H1 (cell line): Measurements from ENCODE around the gene SLC37A2. TPM values are rescaled to one million over a fixed set of nuclear protein-coding genes. Genes with fewer than 3 reads are reported as not detected.

Experiments
- CTCF ChIA-PET: fragments of 300-600 bp; sonication (Branson Sonifier 250); formaldehyde crosslinking; loops from one replicate; lab custom pipeline; 2021; ENCODE audit not compliant: partially characterized antibody; lab: Charles Lee
- POLR2A ChIA-PET: fragments of 300-600 bp; sonication (Branson Sonifier 250); formaldehyde crosslinking; loops from one replicate; lab custom pipeline; 2021; ENCODE audit warnings: inconsistent platforms; ENCODE audit not compliant: partially characterized antibody; lab: Charles Lee
- DNase-seq, 2 experiments: peaks; one replicate each; pipeline versions ENCODE4 v3.0.0 to v3.0.0-alpha.2; 2010 to 2022; ENCODE audit warnings: low spot score in 2 of 2, low read depth in 1 of 2, mixed read lengths in 1 of 2
- FAIRE-seq: peaks from 2 replicates; lab custom pipeline; 2011; peaks lifted over from hg19 to GRCh38; lab: Jason Lieb, UNC
- H2AFZ ChIP-seq: 2 replicates; pipeline ENCODE4 v1.8.1; 2012; ENCODE audit warnings: low read length, inconsistent platforms
- H2AK5ac ChIP-seq: 2 replicates; pipeline ENCODE4 v1.6.1; 2013; ENCODE audit warnings: low read depth, low read length
- H2BK120ac ChIP-seq: replicated peaks from 2 replicates; pipeline ENCODE3; 2013; ENCODE audit warnings: low read depth, low read length, inconsistent platforms
- H2BK12ac ChIP-seq: 2 replicates; pipeline ENCODE4 v1.6.1; 2013; ENCODE audit warnings: low read depth, low read length
- H2BK15ac ChIP-seq: 2 replicates; pipeline ENCODE4 v1.6.1; 2013; ENCODE audit warnings: low read length
- H2BK20ac ChIP-seq: 2 replicates; pipeline ENCODE4 v1.6.1; 2013; ENCODE audit warnings: low read length
- H2BK5ac ChIP-seq: 2 replicates; pipeline ENCODE4 v1.6.1; 2013; ENCODE audit warnings: low read depth, low read length
- H3K14ac ChIP-seq: 2 replicates; pipeline ENCODE4 v1.6.1; 2013; ENCODE audit warnings: inconsistent platforms; ENCODE audit not compliant: insufficient read length
- H3K18ac ChIP-seq: 2 replicates; pipeline ENCODE4 v1.6.1; 2013; ENCODE audit warnings: low read length; ENCODE audit errors: extremely low read depth
- H3K23ac ChIP-seq: 2 replicates; pipeline ENCODE4 v1.6.1; 2013; ENCODE audit warnings: inconsistent platforms; ENCODE audit not compliant: insufficient read length
- H3K23me2 ChIP-seq: 2 replicates; pipeline ENCODE4 v1.6.1; 2013; ENCODE audit warnings: low read depth, low read length
- H3K27ac ChIP-seq: 2 replicates; pipeline ENCODE4 v1.6.1; 2011; ENCODE audit warnings: low read depth, low read length, inconsistent platforms
- H3K27me3 ChIP-seq, 4 experiments: replicated peaks in 1 of 4; 1 replicate in 1 of 4; 2 replicates in 3 of 4; pipeline versions ENCODE4 v1.6.1 to v1.8.1; 2011 to 2013; ENCODE audit warnings: low read length in 3 of 4, mild to moderate bottlenecking in 3 of 4, inconsistent platforms in 2 of 4, mixed read lengths in 2 of 4, moderate library complexity in 1 of 4; ENCODE audit not compliant: control insufficient read depth in 3 of 4, insufficient read depth in 3 of 4; ENCODE audit errors: extremely low read depth in 1 of 4
- H3K36me3 ChIP-seq, 4 experiments: 2 replicates each; pipeline versions ENCODE4 v1.6.1 to v1.8.1; 2011 to 2013; ENCODE audit warnings: mild to moderate bottlenecking in 4 of 4, low read length in 3 of 4, moderate library complexity in 2 of 4, control low read depth in 1 of 4, inconsistent platforms in 1 of 4; ENCODE audit not compliant: insufficient read depth in 4 of 4, control insufficient read depth in 2 of 4
- H3K4ac ChIP-seq: replicated peaks from 2 replicates; pipeline ENCODE3; 2013; ENCODE audit warnings: low read length, low read depth, mixed read lengths, inconsistent platforms; ENCODE audit not compliant: insufficient read length
- H3K4me1 ChIP-seq, 4 experiments: replicated peaks in 1 of 4; 1 replicate in 1 of 4; 2 replicates in 3 of 4; pipeline versions ENCODE4 v1.6.1 to v1.8.1; 2011 to 2013; ENCODE audit warnings: low read length in 3 of 4, inconsistent platforms in 2 of 4, mixed read lengths in 1 of 4; ENCODE audit not compliant: insufficient read depth in 4 of 4, control insufficient read depth in 3 of 4
- H3K4me2 ChIP-seq, 2 experiments: 2 replicates each; pipeline versions ENCODE4 v1.6.1 to v1.8.1; 2011 to 2013; ENCODE audit warnings: low read depth in 2 of 2, low read length in 2 of 2, control low read depth in 1 of 2, inconsistent platforms in 1 of 2, mild to moderate bottlenecking in 1 of 2; ENCODE audit not compliant: insufficient read depth in 1 of 2
- H3K4me3 ChIP-seq, 4 experiments: fragments of 200-600, 300-600 bp in 1 of 4; sonication (generic), shearing (Covaris generic), sonication (Bioruptor Twin) in 1 of 4; 2 replicates each; pipeline versions ENCODE4 v1.5.1 to v1.8.1; 2011 to 2016; ENCODE audit warnings: low read length in 4 of 4, low read depth in 3 of 4, control low read depth in 2 of 4, inconsistent platforms in 2 of 4, mild to moderate bottlenecking in 2 of 4, mixed read lengths in 1 of 4, moderate library complexity in 1 of 4; ENCODE audit not compliant: insufficient read depth in 2 of 4; ENCODE audit errors: extremely low read depth in 1 of 4
- H3K56ac ChIP-seq: replicated peaks from 2 replicates; pipeline ENCODE3; 2013; ENCODE audit warnings: low read depth, mild to moderate bottlenecking, mixed read lengths, low read length, inconsistent platforms; ENCODE audit not compliant: insufficient read length
- H3K79me1 ChIP-seq: 2 replicates; pipeline ENCODE4 v1.6.1; 2013; ENCODE audit warnings: low read depth, low read length, control low read depth
- H3K79me2 ChIP-seq, 2 experiments: 2 replicates each; pipeline versions ENCODE4 v1.6.1 to v1.8.1; 2012 to 2013; ENCODE audit warnings: low read length in 2 of 2, mild to moderate bottlenecking in 2 of 2, inconsistent platforms in 1 of 2; ENCODE audit not compliant: insufficient read depth in 2 of 2, control insufficient read depth in 1 of 2
- H3K9ac ChIP-seq, 4 experiments: replicated peaks in 1 of 4; 1 replicate in 1 of 4; 2 replicates in 3 of 4; pipeline versions ENCODE4 v1.6.1 to v1.8.1; 2011 to 2013; ENCODE audit warnings: low read depth in 3 of 4, low read length in 3 of 4, control low read depth in 2 of 4, mild to moderate bottlenecking in 2 of 4, moderate library complexity in 2 of 4, inconsistent platforms in 1 of 4; ENCODE audit errors: extremely low read depth in 1 of 4
- H3K9me3 ChIP-seq, 2 experiments: 2 replicates each; pipeline versions ENCODE4 v1.6.1 to v1.8.1; 2012 to 2013; ENCODE audit warnings: mild to moderate bottlenecking in 2 of 2, moderate library complexity in 2 of 2, control low read depth in 1 of 2, inconsistent platforms in 1 of 2, low read depth in 1 of 2, low read length in 1 of 2, mixed read lengths in 1 of 2; ENCODE audit not compliant: insufficient read depth in 2 of 2
- H4K20me1 ChIP-seq, 2 experiments: replicated peaks in 1 of 2; 2 replicates each; pipeline versions ENCODE3 to v1.8.1; 2011 to 2013; ENCODE audit warnings: inconsistent platforms in 2 of 2, low read length in 2 of 2, mild to moderate bottlenecking in 1 of 2; ENCODE audit not compliant: insufficient read depth in 2 of 2, control insufficient read depth in 1 of 2
- H4K5ac ChIP-seq: 2 replicates; pipeline ENCODE4 v1.6.1; 2013; ENCODE audit warnings: low read length, low read depth, mixed read lengths, inconsistent platforms; ENCODE audit not compliant: insufficient read length
- H4K8ac ChIP-seq: 2 replicates; pipeline ENCODE4 v1.8.0; 2013; ENCODE audit warnings: mild to moderate bottlenecking, moderate library complexity, low read length, inconsistent platforms; ENCODE audit not compliant: insufficient read depth; ENCODE audit errors: extremely low read depth
- H4K91ac ChIP-seq: replicated peaks from 2 replicates; pipeline ENCODE3; 2013; ENCODE audit warnings: low read length, mixed read lengths, inconsistent platforms; ENCODE audit not compliant: insufficient read length
- CBX5 ChIP-seq: fragments of 300-800, 300-1000 bp; sonication (generic); IDR thresholded peaks from 2 replicates; pipeline ENCODE4 v1.7.1; 2016; ENCODE audit warnings: antibody characterized with exemption, low read length, low read depth
- CHD1 ChIP-seq: IDR thresholded peaks from 2 replicates; pipeline ENCODE4 v1.6.1; 2012; ENCODE audit warnings: low read depth, low read length, improper control_type of control experiment
- EGR1 ChIP-seq: IDR thresholded peaks from 2 replicates; pipeline ENCODE4 v1.6.1; 2011; ENCODE audit warnings: low read depth, low read length, borderline replicate concordance
- GTF2F1 ChIP-seq: IDR thresholded peaks from 2 replicates; pipeline ENCODE4 v1.6.1; 2012; ENCODE audit warnings: low read depth, low read length, improper control_type of control experiment, borderline replicate concordance
- JUND ChIP-seq: IDR thresholded peaks from 2 replicates; pipeline ENCODE4 v1.6.1; 2011; ENCODE audit warnings: mild to moderate bottlenecking, improper control_type of control experiment, low read length
- KDM5A ChIP-seq: fragments of 200-600 bp; IDR thresholded peaks from 2 replicates; pipeline ENCODE4 v1.7.1; 2012; ENCODE audit warnings: mild to moderate bottlenecking, low read length, inconsistent platforms, mixed read lengths
- POLR2A ChIP-seq, 2 experiments: IDR thresholded peaks; 1 replicate in 1 of 2; 2 replicates in 1 of 2; pipeline ENCODE4 v1.6.1; 2011; ENCODE audit warnings: low read depth in 2 of 2, low read length in 2 of 2, mild to moderate bottlenecking in 2 of 2; ENCODE audit errors: control extremely low read depth in 1 of 2
- POLR2AphosphoS5 ChIP-seq: IDR thresholded peaks from 2 replicates; pipeline ENCODE4 v1.6.1; 2011; ENCODE audit warnings: low read depth, low read length
- RBBP5 ChIP-seq: IDR thresholded peaks from 2 replicates; pipeline ENCODE4 v1.7.1; 2012; ENCODE audit warnings: low read depth, mild to moderate bottlenecking, inconsistent platforms, low read length, moderate library complexity, borderline replicate concordance
- RXRA ChIP-seq: IDR thresholded peaks from 2 replicates; pipeline ENCODE4 v1.6.1; 2011; ENCODE audit warnings: low read depth, mild to moderate bottlenecking, low read length, moderate library complexity; ENCODE audit not compliant: insufficient read depth
- SAP30 ChIP-seq: fragments of 300-600 bp; sonication (generic); IDR thresholded peaks from 2 replicates; pipeline ENCODE4 v1.7.1; 2012; ENCODE audit warnings: low read length, moderate library complexity, mild to moderate bottlenecking, inconsistent platforms; ENCODE audit not compliant: insufficient read depth, insufficient replicate concordance
- SIX5 ChIP-seq: IDR thresholded peaks from 2 replicates; pipeline ENCODE4 v1.6.1; 2011; ENCODE audit warnings: mild to moderate bottlenecking, low read depth, low read length
- TEAD4 ChIP-seq: IDR thresholded peaks from 2 replicates; pipeline ENCODE4 v1.6.1; 2012; ENCODE audit warnings: low read depth, low read length, inconsistent platforms, mixed read lengths
- ZNF274 ChIP-seq: IDR thresholded peaks from 2 replicates; pipeline ENCODE4 v1.7.0; 2012; ENCODE audit warnings: low read length, borderline replicate concordance; ENCODE audit errors: extremely low read depth
- WGBS, 2 experiments: shearing (Covaris generic) in 1 of 2; methylation state at CpG; one replicate each; pipeline versions ENCODE4 v1.1.6 to v1.1.7; 2013 to 2015; ENCODE audit warnings: low lambda C conversion rate in 2 of 2, mixed read lengths in 2 of 2, inconsistent platforms in 1 of 2, low coverage in 1 of 2, missing lambda C conversion rate in 1 of 2; ENCODE audit not compliant: insufficient replicate concordance in 2 of 2, insufficient coverage in 1 of 2, insufficient read length in 1 of 2; ENCODE audit errors: extremely low coverage in 1 of 2, missing lambda C conversion rate in 1 of 2; 5-methylcytosine and 5-hydroxymethylcytosine counted together
- polyA plus RNA-seq, 7 experiments: library from polyadenylated mRNA; depleted of rRNA in 3 of 7; stranded (reverse) in 5 of 7; unstranded in 2 of 7; fragments of >200 nt in 5 of 7; fragments of 200-250 nt in 2 of 7; gene quantifications; 1 replicate in 5 of 7; 2 replicates in 1 of 7; 4 replicates in 1 of 7; pipeline versions ENCODE4 v1.2.1 to v1.2.3, GENCODE V29; 2011 to 2013; ENCODE audit warnings: missing spikeins in 2 of 7, mixed read lengths in 2 of 7
- total RNA-seq: library from RNA; stranded (reverse); fragmentation: NEBNext Ultra II Directional; extraction: Animal tissue kit (Norgen Biotek cat#: 25700); gene quantifications from 2 replicates; pipeline ENCODE4 v1.2.1, GENCODE V29; 2021

Gene SLC37A2
- total and polyA plus RNA-seq, 2 of the 8 experiments (the other 6 are each of a cell fraction or from before 2014, with no cell fraction given): 1.3 to 1.9 TPM

DNA sequence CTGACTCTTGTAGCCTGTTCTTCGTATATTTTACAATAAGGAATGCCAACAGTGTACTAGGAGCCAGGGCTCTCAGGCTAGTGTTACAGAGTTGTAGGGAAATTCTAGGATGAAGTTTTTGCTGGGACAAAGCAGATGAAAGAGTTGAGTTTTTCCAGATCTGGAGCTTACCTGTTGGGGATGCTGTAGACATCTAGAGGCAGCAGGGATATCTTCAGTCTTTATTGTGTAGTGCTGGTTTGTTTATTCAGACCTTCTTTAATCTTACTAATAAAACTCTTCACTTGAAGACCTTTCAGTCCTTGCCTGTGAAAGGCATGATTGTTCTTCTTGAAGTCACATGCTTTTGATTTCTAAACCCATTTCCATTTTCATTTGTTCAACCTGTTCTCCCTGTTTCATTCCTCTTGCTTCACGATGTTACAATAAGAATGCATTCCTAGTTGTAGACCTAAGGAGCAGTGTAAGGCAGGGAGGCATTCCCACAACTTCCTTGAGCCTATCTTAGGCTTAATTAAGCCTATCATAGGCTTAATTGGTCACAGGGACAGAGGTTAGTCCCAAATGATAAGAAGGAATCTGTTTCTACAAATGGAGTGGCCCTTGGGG is 7.9 kb upstream of the SLC37A2 start:
- Histone ChIP-seq H3K4me3 (no peak overlapping the region), H3K23ac (no peak overlapping the region), H3K79me2 (no peaks in the 10 kb centered on the region), H2BK15ac (no peak overlapping the region), H3K4ac (no peak overlapping the region)
- WGBS, 2 experiments: 64% methylated on average over 2 of the region's 2 CpGs; no CpG with 5 or more reads in 1 of the 2 experiments
- no peak for TF ChIP-seq TEAD4
- TF ChIP-seq SAP30: no peak
- no peak for TF ChIP-seq KDM5A
- TF ChIP-seq POLR2A (IDR thresholded peaks at IDR 0.05; ENCODE audit: control extremely low read depth in 1 of 2, low read depth in 2 of 2, low read length in 2 of 2): no peak
- TF ChIP-seq GTF2F1: no peak
- TF ChIP-seq RBBP5: no peak
- TF ChIP-seq JUND: no peak
- no peak for TF ChIP-seq CBX5
- no peak for TF ChIP-seq RXRA
- TF ChIP-seq SIX5: no peak
- TF ChIP-seq CHD1: no peak
- TF ChIP-seq ZNF274: no peak
- no peak for TF ChIP-seq POLR2AphosphoS5
- TF ChIP-seq EGR1: no peak
- TF ChIP-seq, all 59 proteins: peak for 0
- Histone ChIP-seq H3K9me3 (no peaks in the 10 kb centered on the region), H4K5ac (no peak overlapping the region), H3K9ac (no peak overlapping the region), H3K27ac (no peak overlapping the region), H4K91ac (no peak overlapping the region), H2AK5ac (no peak overlapping the region), H2BK120ac (no peak overlapping the region), H3K4me1 (no peaks in the 10 kb centered on the region), H4K20me1 (no peaks in the 10 kb centered on the region), H3K23me2 (no peaks in the 10 kb centered on the region), H3K56ac (no peak overlapping the region), H3K36me3 (no peaks in the 10 kb centered on the region), H3K14ac (no peak overlapping the region), H2AFZ (no peak overlapping the region), H3K4me2 (no peak overlapping the region), H3K27me3 (no peaks in the 10 kb centered on the region), H4K8ac (no peak overlapping the region), H3K79me1 (no peaks in the 10 kb centered on the region), H2BK5ac (no peak overlapping the region), H3K18ac (no peak overlapping the region), H2BK12ac (no peak overlapping the region), H2BK20ac (no peak overlapping the region)
- FAIRE-seq (no peak), DNase-seq (no peak)
- ChIA-PET POLR2A (no interaction called here), CTCF (interaction anchor here (0.8 to 2.0 kb wide), 2 partner anchors 9 to 30 kb away, joined by 5 read pairs; no protein-coding TSS in a partner anchor)
